ENCODE results near the gene DENND1A.
A peak's percentile ranks its signal among the peaks of the same experiment; 100 is the strongest.
"Not testable (repeated sequence)": the region's sequence is repeated elsewhere in the genome, so short reads cannot be mapped to it uniquely, and the experiment has no call there.

Gene DENND1A, protein sequence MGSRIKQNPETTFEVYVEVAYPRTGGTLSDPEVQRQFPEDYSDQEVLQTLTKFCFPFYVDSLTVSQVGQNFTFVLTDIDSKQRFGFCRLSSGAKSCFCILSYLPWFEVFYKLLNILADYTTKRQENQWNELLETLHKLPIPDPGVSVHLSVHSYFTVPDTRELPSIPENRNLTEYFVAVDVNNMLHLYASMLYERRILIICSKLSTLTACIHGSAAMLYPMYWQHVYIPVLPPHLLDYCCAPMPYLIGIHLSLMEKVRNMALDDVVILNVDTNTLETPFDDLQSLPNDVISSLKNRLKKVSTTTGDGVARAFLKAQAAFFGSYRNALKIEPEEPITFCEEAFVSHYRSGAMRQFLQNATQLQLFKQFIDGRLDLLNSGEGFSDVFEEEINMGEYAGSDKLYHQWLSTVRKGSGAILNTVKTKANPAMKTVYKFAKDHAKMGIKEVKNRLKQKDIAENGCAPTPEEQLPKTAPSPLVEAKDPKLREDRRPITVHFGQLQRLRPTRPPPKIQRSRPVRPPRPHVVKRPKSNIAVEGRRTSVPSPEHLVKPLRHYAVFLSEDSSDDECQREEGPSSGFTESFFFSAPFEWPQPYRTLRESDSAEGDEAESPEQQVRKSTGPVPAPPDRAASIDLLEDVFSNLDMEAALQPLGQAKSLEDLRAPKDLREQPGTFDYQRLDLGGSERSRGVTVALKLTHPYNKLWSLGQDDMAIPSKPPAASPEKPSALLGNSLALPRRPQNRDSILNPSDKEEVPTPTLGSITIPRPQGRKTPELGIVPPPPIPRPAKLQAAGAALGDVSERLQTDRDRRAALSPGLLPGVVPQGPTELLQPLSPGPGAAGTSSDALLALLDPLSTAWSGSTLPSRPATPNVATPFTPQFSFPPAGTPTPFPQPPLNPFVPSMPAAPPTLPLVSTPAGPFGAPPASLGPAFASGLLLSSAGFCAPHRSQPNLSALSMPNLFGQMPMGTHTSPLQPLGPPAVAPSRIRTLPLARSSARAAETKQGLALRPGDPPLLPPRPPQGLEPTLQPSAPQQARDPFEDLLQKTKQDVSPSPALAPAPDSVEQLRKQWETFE

DNA sequence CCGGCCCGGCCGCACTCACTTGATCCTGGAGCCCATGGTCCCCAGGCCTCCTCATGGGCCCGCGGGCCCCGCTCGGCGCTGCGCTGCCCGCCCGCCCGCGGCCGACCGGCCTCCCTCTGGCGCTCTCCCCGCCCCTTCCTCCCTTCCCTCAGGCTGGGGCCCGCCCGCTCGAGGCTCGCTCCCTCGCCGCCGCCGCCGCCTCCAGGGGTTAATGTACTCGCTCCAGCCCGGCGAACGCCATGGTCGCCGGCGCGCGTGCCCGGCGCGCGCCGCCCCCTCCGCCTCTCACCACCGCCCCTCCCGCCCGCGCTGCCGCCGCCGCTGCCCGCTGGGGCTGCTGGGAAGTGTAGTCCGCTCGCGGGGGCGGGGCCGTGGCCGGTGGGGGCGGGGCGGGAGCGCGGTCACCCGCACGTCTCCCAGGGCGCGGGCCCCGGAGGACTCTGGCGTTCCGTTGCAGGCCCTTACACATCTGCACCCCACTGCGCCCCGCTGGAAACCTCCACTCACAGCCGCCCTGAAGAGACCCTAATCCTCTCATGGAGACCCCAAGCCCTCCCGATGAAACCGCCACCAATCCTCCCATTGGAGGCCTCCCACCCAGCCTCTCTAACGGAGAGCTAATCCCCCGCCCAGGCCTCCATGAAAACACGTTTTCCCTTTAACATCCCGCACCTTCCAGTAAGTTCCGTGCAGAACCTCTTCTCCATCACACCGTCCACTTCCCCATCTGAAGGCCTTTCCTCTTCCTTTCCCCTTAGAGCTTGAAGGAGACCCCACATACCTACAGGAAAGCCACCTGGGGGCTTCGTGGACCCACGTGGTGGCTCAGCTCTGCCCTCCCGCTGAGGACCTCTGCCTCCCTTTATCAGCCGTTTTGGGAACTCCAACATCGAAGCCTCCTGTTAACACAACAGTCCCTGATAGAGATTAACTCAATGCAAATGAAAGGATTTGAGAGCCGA, at the start of gene DENND1A:
TSS of gene DENND1A (minus strand) at position 257 of the 962 bp plus-strand sequence. CDS start at position 36, 221 bp downstream.
- TF ChIP-seq, protein P1, sequence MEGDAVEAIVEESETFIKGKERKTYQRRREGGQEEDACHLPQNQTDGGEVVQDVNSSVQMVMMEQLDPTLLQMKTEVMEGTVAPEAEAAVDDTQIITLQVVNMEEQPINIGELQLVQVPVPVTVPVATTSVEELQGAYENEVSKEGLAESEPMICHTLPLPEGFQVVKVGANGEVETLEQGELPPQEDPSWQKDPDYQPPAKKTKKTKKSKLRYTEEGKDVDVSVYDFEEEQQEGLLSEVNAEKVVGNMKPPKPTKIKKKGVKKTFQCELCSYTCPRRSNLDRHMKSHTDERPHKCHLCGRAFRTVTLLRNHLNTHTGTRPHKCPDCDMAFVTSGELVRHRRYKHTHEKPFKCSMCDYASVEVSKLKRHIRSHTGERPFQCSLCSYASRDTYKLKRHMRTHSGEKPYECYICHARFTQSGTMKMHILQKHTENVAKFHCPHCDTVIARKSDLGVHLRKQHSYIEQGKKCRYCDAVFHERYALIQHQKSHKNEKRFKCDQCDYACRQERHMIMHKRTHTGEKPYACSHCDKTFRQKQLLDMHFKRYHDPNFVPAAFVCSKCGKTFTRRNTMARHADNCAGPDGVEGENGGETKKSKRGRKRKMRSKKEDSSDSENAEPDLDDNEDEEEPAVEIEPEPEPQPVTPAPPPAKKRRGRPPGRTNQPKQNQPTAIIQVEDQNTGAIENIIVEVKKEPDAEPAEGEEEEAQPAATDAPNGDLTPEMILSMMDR (IDR thresholded peaks at IDR 0.05; ENCODE audit: low read depth, low read length), result no peak
- DNase-seq (ENCODE audit: extremely low read depth, low read depth), result peak; percentile 72

DNA sequence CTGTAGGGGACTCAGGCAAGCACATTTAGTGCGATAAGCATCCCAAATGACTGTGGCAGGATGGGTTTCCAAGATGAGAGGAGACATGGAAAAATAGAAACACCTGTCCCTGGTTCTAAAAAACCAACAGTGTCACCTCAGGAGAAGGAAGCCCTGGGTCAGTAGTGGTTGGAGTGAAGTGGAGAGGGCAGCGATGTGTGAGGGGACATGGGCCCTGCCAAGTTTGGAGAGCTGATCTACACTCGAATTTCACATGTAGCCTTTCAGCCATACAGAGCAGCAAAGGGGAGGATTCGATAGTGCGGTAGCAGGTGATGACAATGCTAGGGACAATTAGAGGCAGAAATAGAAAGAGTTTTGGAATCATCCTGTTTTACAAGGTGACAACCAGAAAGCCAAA, 49.1 kb upstream of the DENND1A start:
- TF ChIP-seq, protein P1 (IDR thresholded peaks at IDR 0.05; ENCODE audit: low read depth, low read length), result no peak
- DNase-seq (ENCODE audit: extremely low read depth, low read depth), result no peak

DNA sequence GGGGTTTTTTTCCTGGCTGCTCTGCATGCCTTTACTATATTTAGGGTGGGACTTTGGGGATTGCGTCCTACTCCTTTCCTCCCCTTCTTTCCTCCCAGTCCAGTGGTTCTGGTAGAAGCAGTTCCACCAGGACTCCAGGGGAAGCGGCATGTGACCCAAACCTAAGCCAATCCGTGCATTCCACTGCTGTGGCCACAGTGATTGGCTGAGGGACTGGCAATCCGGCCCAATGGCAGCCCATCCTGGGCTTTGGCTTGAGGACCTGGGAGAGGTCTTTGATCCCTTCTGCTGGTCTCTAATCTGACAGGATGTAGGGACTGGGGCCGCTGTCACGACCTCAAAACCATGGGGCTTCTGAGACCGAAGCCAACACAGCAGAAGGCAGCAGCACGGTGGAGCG, 46.7 kb upstream of the DENND1A start:
- DNase-seq (ENCODE audit: extremely low read depth, low read depth), result not testable (repeated sequence)

DNA sequence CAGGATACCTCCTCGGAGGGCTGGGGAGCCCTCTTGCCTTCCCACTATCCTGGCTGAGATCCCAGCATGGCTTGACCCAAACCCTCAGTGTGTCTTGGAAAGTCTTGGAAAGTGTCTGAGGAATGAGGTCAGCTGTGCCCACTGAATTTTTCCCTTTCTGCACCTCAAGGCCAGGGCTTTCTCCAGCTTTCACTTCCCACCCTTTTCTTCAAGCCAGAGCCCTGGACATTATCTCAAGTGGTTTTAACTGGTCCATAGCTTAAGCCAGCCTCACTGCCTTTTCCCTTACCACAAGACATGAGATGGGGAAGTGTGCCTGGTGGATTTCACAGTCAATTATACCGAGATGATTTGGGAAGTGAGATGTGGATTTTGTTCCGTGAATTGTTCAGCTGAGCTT, 45.9 kb upstream of the DENND1A start:
- TF ChIP-seq, protein P1 (IDR thresholded peaks at IDR 0.05; ENCODE audit: low read depth, low read length), result no peak
- DNase-seq (ENCODE audit: extremely low read depth, low read depth), result no peak

DNA sequence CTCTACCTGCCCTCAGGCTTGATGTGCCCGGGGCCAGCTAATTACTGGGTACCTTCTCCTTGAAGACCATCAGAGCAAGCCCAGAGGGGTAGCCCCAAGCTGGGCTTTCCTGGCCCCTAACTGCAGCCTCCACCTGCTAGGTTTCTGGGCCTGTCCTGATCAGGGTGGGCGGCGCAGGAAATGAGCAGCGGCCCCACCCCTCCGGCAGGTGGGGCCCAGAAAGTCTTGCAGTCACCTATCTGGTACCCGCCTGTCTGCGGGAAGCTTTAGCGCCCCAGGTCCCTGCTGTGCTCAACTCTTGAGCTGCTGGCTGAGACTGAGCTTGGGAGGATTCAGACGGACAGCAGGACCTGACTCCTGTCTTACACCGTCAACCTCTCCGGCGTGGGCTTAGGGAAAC, 44.5 kb upstream of the DENND1A start:
- no peak for DNase-seq (ENCODE audit: extremely low read depth, low read depth)
- TF ChIP-seq, protein P1 (IDR thresholded peaks at IDR 0.05; ENCODE audit: low read depth, low read length), result no peak

DNA sequence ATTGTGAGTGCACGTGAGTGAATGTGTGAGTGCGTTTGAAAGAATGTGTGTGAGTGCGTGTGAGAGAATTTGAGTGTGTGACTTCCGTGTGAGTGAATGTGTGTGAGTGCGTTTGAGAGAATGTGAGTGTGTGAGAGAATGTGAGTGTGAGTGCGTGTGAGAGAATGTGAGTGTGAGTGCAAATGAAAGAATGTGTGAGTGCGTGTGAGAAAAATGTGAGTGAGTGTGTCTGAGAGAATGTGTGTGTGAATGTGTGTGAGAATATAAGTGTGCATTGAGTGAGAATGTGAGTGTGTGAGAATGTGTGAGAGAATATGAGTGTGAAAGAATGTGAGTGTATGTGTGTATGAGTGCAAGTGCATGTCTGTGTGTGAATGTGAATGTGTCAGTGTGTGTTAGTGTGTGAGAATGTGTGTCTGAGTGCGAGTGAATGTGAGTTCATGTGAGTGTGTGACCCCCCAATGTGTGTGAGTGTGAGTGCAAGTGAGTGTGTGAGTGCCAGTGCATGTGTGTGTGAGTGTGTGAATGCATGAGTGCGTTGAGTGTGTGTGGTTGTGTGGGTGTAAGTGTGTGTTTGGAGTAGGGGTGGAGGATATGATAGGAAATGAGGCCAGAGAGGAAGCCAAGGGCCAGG, 43.8 kb upstream of the DENND1A start:
- no peak for DNase-seq (ENCODE audit: extremely low read depth, low read depth)
- TF ChIP-seq, protein P1 (IDR thresholded peaks at IDR 0.05; ENCODE audit: low read depth, low read length), result no peak
